B cell (primary cell): ENCODE data around the gene RXYLT1. TPM values are rescaled to one million over a fixed set of nuclear protein-coding genes. Genes with fewer than 3 reads are reported as not detected.

Experiments used
- ATAC-seq: fragments of 200-7000 bp; cut with Tn5 transposase; one replicate; pipeline ENCODE4 v1.10.0; 2021; ENCODE audit warnings: low read depth, mild to moderate bottlenecking, moderate number of reproducible peaks, moderate library complexity
- CTCF ChIA-PET: fragments of 350-600 bp; sonication (Branson Sonifier 250); formaldehyde crosslinking; loops from one replicate; lab custom pipeline; 2021; ENCODE audit warnings: antibody characterized with exemption, inconsistent platforms; lab: Charles Lee
- POLR2A ChIA-PET: fragments of 350-600 bp; sonication (Branson Sonifier 250); formaldehyde crosslinking; loops from one replicate; lab custom pipeline; 2021; ENCODE audit warnings: antibody characterized with exemption; lab: Charles Lee
- DNase-seq: peaks from one replicate; pipeline ENCODE4 v3.0.0; 2013
- H2AFZ ChIP-seq: 2 replicates; pipeline ENCODE4 v1.6.1; 2012; ENCODE audit warnings: mild to moderate bottlenecking, low read depth, low read length; ENCODE audit not compliant: insufficient read depth, poor library complexity, severe bottlenecking
- H3K27ac ChIP-seq, 2 donors: 1 replicate in 1 of 2; 2 replicates in 1 of 2; pipeline ENCODE4 v1.5.1; 2012 to 2013; ENCODE audit warnings: low read length in 2 of 2, mild to moderate bottlenecking in 2 of 2, moderate library complexity in 1 of 2
- H3K27me3 ChIP-seq, 4 experiments: fragments of 200-600 bp in 1 of 4; sonication (generic) in 1 of 4; replicated peaks in 1 of 4; 1 replicate in 2 of 4; 2 replicates in 2 of 4; pipeline versions ENCODE4 v1.6.1 to v1.7.0; 2013 to 2016; ENCODE audit warnings: low read length in 3 of 4, mild to moderate bottlenecking in 2 of 4, mixed read lengths in 1 of 4, moderate library complexity in 1 of 4; ENCODE audit not compliant: insufficient read depth in 4 of 4, control insufficient read depth in 3 of 4; ENCODE audit errors: control extremely low read depth in 1 of 4
- H3K36me3 ChIP-seq, 2 experiments: replicated peaks in 1 of 2; 1 replicate in 1 of 2; 2 replicates in 1 of 2; pipeline versions ENCODE4 v1.6.1 to v1.7.1; 2013; ENCODE audit warnings: low read length in 1 of 2; ENCODE audit not compliant: insufficient read depth in 2 of 2, control insufficient read depth in 1 of 2; ENCODE audit errors: control extremely low read depth in 1 of 2, extremely low read depth in 1 of 2
- H3K4me1 ChIP-seq, 2 donors: fragments of 200-600 bp in 1 of 2; sonication (generic) in 1 of 2; 1 replicate in 1 of 2; 2 replicates in 1 of 2; pipeline versions ENCODE4 v1.5.1 to v1.6.1; 2013 to 2017; ENCODE audit warnings: low read length in 2 of 2; ENCODE audit not compliant: control insufficient read depth in 2 of 2, insufficient read depth in 2 of 2
- H3K4me2 ChIP-seq: replicated peaks from 2 replicates; pipeline ENCODE3; 2012; ENCODE audit warnings: mild to moderate bottlenecking, low read depth, low read length; ENCODE audit not compliant: poor library complexity, severe bottlenecking
- H3K4me3 ChIP-seq, 5 experiments: fragments of 200-600 bp in 1 of 5; sonication (generic) in 1 of 5; 1 replicate in 3 of 5; 2 replicates in 2 of 5; pipeline versions ENCODE4 v1.5.1 to v1.7.0; 2011 to 2016; ENCODE audit warnings: low read length in 4 of 5, mild to moderate bottlenecking in 4 of 5, low read depth in 2 of 5, control low read depth in 1 of 5, moderate library complexity in 1 of 5; ENCODE audit not compliant: insufficient read depth in 1 of 5; ENCODE audit errors: control extremely low read depth in 1 of 5, extremely low read depth in 1 of 5
- H3K79me2 ChIP-seq: fragments of 200-600 bp; sonication (generic); one replicate; pipeline ENCODE4 v1.6.0; 2016; ENCODE audit warnings: low read length; ENCODE audit not compliant: control insufficient read depth, insufficient read depth
- H3K9ac ChIP-seq: fragments of 200-600 bp; sonication (generic); 2 replicates; pipeline ENCODE4 v1.6.1; 2017; ENCODE audit warnings: mild to moderate bottlenecking, low read length, moderate library complexity
- H3K9me3 ChIP-seq, 3 donors: one replicate each; pipeline versions ENCODE4 v1.6.1 to v1.7.1; 2013; ENCODE audit warnings: low read length in 2 of 3; ENCODE audit not compliant: control insufficient read depth in 2 of 3, insufficient read depth in 1 of 3; ENCODE audit errors: control extremely low read depth in 1 of 3
- H4K20me1 ChIP-seq: 2 replicates; pipeline ENCODE4 v1.6.0; 2012; ENCODE audit warnings: mild to moderate bottlenecking, low read length; ENCODE audit not compliant: insufficient read depth, control insufficient read depth, poor library complexity, severe bottlenecking
- H3K27ac Mint-ChIP-seq: one replicate; pipeline ENCODE4 v1.8.0; 2021; ENCODE audit warnings: mixed read lengths
- H3K27me3 Mint-ChIP-seq: one replicate; pipeline ENCODE4 v1.8.0; 2021; ENCODE audit warnings: mixed read lengths
- H3K4me1 Mint-ChIP-seq: one replicate; pipeline ENCODE4 v1.8.0; 2021; ENCODE audit warnings: mixed read lengths
- H3K4me3 Mint-ChIP-seq: one replicate; pipeline ENCODE4 v1.8.0; 2021; ENCODE audit warnings: mixed read lengths
- H3K9me3 Mint-ChIP-seq: one replicate; pipeline ENCODE4 v1.8.0; 2022; ENCODE audit warnings: mixed read lengths; ENCODE audit not compliant: insufficient read depth
- EZH2 ChIP-seq: IDR thresholded peaks from 2 replicates; pipeline ENCODE4 v1.6.1; 2012; ENCODE audit warnings: borderline replicate concordance, low read depth, mild to moderate bottlenecking, moderate library complexity, low read length; ENCODE audit not compliant: insufficient read depth, poor library complexity, severe bottlenecking
- WGBS: methylation state at CpG from one replicate; pipeline ENCODE4 v1.1.5; 2013; ENCODE audit warnings: missing lambda C conversion rate; ENCODE audit not compliant: insufficient coverage; 5-methylcytosine and 5-hydroxymethylcytosine counted together
- intact Hi-C: fragments of 100-400 bp; cut with micrococcal nuclease; formaldehyde crosslinking; loops from one replicate; pipeline ENCODE4 v1.10.0; 2022
- polyA plus RNA-seq: library from polyadenylated mRNA; depleted of rRNA; stranded (reverse); fragments of >200 nt; gene quantifications from 2 replicates; pipeline ENCODE4 v1.2.3, GENCODE V29; 2012
- total RNA-seq, 2 donors: library from RNA; stranded (reverse); fragments of 120-200 nt in 1 of 2; gene quantifications; 1 replicate in 1 of 2; 2 replicates in 1 of 2; pipeline versions ENCODE4 v1.2.3 to v1.2.4, GENCODE V29; 2013 to 2022
- TF ChIP-seq, protein P1 (sequence below): fragments of 200-600 bp; IDR thresholded peaks from one replicate; pipeline ENCODE4 v1.8.0; 2022; ENCODE audit warnings: antibody characterized with exemption, mild to moderate bottlenecking

Gene RXYLT1
- total and polyA plus RNA-seq, 2 donors (not counting 1 experiment from before 2014, with no cell fraction given) = 9.4 to 16.5 TPM

DNA sequence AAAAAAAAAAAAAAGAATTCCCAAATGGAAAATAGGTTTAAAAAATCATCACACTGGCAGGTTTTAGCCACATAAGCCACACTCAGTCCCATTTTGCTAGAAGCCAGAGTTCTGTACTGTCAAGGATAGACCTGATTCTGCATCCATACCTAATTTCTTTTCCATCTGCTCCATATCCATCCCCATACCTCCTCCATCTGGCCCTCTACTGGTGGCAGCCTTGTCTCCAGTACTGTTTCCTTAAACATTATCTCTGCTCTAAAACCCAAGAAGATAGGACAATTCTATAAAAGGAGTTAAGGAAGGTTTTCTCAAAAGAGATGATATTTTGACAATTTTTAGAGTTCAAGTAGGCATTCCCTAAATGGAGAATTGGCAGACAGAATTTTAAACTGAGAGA, 26.0 kb upstream of the RXYLT1 start:
- Histone ChIP-seq H3K27me3 (peaks cover 0 to 4% (median 2%) of the 10 kb centered on the region in 4 experiments), H3K4me2 (no peak overlapping the region), H3K36me3 (no peaks in the 10 kb centered on the region), H4K20me1 (no peaks in the 10 kb centered on the region), H3K4me1 (no peaks in the 10 kb centered on the region), H2AFZ (no peak overlapping the region), H3K79me2 (no peaks in the 10 kb centered on the region), H3K4me3 (no peak overlapping the region), H3K9ac (no peak overlapping the region), H3K9me3 (no peaks in the 10 kb centered on the region), H3K27ac (no peak overlapping the region)
- peaks cover 2% of the 10 kb centered on the region for H3K27me3 Mint-ChIP-seq
- H3K4me3 Mint-ChIP-seq = no peak overlapping the region
- intact Hi-C loops = no loop called here
- H3K9me3 Mint-ChIP-seq = no peaks in the 10 kb centered on the region
- no peak for ATAC-seq
- ChIA-PET POLR2A (no interaction called here), CTCF (no interaction called here)
- TF ChIP-seq EZH2 = no peak
- TF ChIP-seq, protein P1, sequence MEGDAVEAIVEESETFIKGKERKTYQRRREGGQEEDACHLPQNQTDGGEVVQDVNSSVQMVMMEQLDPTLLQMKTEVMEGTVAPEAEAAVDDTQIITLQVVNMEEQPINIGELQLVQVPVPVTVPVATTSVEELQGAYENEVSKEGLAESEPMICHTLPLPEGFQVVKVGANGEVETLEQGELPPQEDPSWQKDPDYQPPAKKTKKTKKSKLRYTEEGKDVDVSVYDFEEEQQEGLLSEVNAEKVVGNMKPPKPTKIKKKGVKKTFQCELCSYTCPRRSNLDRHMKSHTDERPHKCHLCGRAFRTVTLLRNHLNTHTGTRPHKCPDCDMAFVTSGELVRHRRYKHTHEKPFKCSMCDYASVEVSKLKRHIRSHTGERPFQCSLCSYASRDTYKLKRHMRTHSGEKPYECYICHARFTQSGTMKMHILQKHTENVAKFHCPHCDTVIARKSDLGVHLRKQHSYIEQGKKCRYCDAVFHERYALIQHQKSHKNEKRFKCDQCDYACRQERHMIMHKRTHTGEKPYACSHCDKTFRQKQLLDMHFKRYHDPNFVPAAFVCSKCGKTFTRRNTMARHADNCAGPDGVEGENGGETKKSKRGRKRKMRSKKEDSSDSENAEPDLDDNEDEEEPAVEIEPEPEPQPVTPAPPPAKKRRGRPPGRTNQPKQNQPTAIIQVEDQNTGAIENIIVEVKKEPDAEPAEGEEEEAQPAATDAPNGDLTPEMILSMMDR = no peak
- H3K4me1 Mint-ChIP-seq = no peaks in the 10 kb centered on the region
- no peak overlapping the region for H3K27ac Mint-ChIP-seq
- no peak for DNase-seq

DNA sequence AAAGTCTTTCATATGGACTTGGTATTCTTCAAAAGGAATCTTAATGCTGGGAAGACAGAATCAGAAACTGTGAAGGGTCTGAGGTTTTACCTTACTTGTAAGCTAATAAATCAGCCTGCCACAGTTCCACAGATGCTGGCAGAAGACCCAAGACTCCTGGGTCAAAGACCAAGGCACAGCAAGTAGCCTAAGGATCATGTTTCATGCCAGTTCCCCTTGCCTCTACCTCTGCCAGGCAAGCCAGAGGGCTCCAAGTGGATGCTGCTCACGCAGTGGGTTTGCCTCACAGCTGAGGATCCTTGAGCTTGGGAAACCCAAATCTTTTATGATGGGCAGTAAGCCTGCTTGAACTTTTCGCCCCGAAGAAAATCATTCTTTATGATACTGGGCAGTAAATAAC, 15.2 kb upstream of the RXYLT1 start:
- no peak overlapping the region for H3K27ac ChIP-seq
- no peak for TF ChIP-seq EZH2
- TF ChIP-seq, protein P1 = no peak
- CTCF ChIA-PET = no interaction called here
- POLR2A ChIA-PET = no interaction called here
- H3K9me3 ChIP-seq = peaks cover 0 to 3% (median 3%) of the 10 kb centered on the region in 3 donors
- WGBS = 91% methylated on average over 1 of the region's 3 CpGs
- Mint-ChIP-seq H3K27me3 (no peaks in the 10 kb centered on the region), H3K4me1 (no peaks in the 10 kb centered on the region), H3K4me3 (no peak overlapping the region), H3K9me3 (peaks cover 1% of the 10 kb centered on the region), H3K27ac (no peak overlapping the region)
- ATAC-seq (no peak), DNase-seq (no peak)
- no peaks in the 10 kb centered on the region for H3K79me2 ChIP-seq
- intact Hi-C loops = no loop called here
- H3K4me1 ChIP-seq = no peaks in the 10 kb centered on the region
- no peak overlapping the region for H3K4me2 ChIP-seq
- H3K4me3 ChIP-seq = no peak overlapping the region
- H3K9ac ChIP-seq = no peak overlapping the region
- peaks cover 0 to 3% (median 0%) of the 10 kb centered on the region in 4 experiments for H3K27me3 ChIP-seq
- no peak overlapping the region for H2AFZ ChIP-seq
- no peaks in the 10 kb centered on the region for H3K36me3 ChIP-seq
- no peaks in the 10 kb centered on the region for H4K20me1 ChIP-seq
